ENCODE data around the gene LRRC1. TPM values are rescaled to one million over a fixed set of nuclear protein-coding genes. Genes with fewer than 3 reads are reported as not detected.

The LRRC1 gene
- total and polyA plus RNA-seq, 8 donors = 2.9 to 50.4 (median 12.2) TPM

- intact Hi-C loops (cut with DNase I; ENCODE audit: low total_unique reads) = no loop called here
- Histone ChIP-seq H3K9me3 (no peaks in the 10 kb centered on the region), H3K4me3 (no peak overlapping the region), H3K27me3 (no peaks in the 10 kb centered on the region), H3K36me3 (peaks cover 0 to 29% (median 14%) of the 10 kb centered on the region in 4 donors), H3K27ac (no peak overlapping the region), H3K4me1 (peaks cover 0 to 21% (median 3%) of the 10 kb centered on the region in 4 donors)
- no peak for DNase-seq
- WGBS, 5 donors = 74 to 93% (median 84%) methylated on average over 1 of the region's 1 CpG
- TF ChIP-seq EP300 (IDR thresholded peaks at IDR 0.05) (no peak), POLR2AphosphoS5 (IDR thresholded peaks at IDR 0.05) (no peak), POLR2A (IDR thresholded peaks at IDR 0.05) (no peak)
- TF ChIP-seq, protein P1, sequence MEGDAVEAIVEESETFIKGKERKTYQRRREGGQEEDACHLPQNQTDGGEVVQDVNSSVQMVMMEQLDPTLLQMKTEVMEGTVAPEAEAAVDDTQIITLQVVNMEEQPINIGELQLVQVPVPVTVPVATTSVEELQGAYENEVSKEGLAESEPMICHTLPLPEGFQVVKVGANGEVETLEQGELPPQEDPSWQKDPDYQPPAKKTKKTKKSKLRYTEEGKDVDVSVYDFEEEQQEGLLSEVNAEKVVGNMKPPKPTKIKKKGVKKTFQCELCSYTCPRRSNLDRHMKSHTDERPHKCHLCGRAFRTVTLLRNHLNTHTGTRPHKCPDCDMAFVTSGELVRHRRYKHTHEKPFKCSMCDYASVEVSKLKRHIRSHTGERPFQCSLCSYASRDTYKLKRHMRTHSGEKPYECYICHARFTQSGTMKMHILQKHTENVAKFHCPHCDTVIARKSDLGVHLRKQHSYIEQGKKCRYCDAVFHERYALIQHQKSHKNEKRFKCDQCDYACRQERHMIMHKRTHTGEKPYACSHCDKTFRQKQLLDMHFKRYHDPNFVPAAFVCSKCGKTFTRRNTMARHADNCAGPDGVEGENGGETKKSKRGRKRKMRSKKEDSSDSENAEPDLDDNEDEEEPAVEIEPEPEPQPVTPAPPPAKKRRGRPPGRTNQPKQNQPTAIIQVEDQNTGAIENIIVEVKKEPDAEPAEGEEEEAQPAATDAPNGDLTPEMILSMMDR (IDR thresholded peaks at IDR 0.05) = no peak
Observed at GRCh38 chr6:53913286-53913685, 118.5 kb downstream of the LRRC1 start.

DNA sequence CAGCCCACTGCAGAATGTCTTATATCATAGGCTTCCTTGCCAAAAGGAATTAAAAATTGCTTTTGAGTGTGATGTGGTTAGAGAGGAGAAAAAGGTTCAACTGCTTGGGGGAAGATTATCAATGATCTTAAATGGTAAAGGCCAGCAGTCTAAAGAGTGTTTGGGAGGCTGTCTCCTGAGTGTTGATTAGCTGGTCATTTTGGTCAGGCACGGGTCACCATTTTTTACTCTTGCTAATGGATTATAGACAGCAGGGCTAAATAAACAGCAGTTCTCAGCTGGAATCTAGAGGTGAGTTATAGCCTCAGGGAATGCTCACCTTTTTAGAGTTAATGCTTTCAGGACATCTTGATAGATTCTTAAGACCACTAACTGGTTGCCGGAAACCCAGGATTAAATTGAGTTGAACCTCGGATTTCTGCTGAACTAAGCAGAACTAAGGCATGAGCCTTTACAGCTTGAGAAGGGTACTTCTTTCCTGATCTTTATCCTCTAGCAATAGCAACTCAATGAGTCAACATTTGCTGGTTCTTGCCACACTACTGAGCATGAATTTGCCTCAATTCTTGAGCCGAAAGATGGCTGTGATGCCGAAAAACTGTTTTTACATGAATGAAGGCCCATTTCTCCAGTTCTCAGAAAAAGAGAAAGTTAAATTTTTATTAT lies 120.4 kb downstream of the LRRC1 start:
- Histone ChIP-seq H3K4me3 (no peak overlapping the region), H3K27me3 (no peaks in the 10 kb centered on the region), H3K4me1 (peaks cover 0 to 15% (median 3%) of the 10 kb centered on the region in 4 donors), H3K36me3 (peaks cover 5 to 38% (median 21%) of the 10 kb centered on the region in 4 donors), H3K27ac (no peak overlapping the region), H3K9me3 (no peaks in the 10 kb centered on the region)
- TF ChIP-seq POLR2A (IDR thresholded peaks at IDR 0.05) = no peak
- TF ChIP-seq POLR2AphosphoS5 (IDR thresholded peaks at IDR 0.05) = no peak
- TF ChIP-seq, protein P1 (IDR thresholded peaks at IDR 0.05) = no peak
- no peak for TF ChIP-seq EP300 (IDR thresholded peaks at IDR 0.05)
- no peak for DNase-seq
- WGBS, 5 donors = 82 to 93% (median 91%) methylated on average over 5 of the region's 5 CpGs
- intact Hi-C loops (cut with DNase I; ENCODE audit: low total_unique reads) = no loop called here

DNA sequence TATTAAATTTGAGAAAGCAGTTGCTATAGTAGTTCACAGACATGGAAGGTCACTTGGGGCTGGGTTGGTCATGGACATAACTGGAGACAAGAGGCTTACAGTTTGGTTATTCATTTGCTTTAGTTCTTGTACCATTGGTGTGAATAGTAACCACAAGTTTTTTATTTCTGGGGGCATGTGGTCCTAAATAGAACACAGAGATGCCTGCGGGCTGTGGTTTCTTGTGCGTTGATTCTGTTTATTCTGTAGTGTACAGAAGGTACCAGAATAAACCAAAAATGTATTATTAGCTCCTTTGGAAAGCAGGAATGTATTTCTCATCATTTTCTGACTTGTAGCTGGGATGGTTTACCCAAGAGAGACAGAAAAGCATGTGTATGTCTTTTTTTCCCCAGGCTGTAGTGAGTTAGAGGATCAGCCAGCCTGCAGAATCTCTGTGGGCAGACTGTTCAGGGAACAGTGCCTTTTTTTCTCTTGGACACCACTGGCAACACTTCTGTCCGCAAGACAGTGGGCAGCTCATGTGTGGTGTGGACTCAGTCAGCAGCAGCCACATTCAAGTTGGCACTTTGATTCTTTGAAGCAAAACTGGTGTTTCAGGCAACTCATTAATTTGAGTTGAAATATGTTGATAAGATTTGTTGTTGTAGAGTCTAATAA lies 122.1 kb downstream of the LRRC1 start:
- Histone ChIP-seq H3K4me3 (no peak overlapping the region), H3K27ac (no peak overlapping the region), H3K9me3 (no peaks in the 10 kb centered on the region), H3K36me3 (peaks cover 5 to 56% (median 37%) of the 10 kb centered on the region in 4 donors), H3K27me3 (no peaks in the 10 kb centered on the region), H3K4me1 (peaks cover 0 to 15% (median 3%) of the 10 kb centered on the region in 4 donors)
- WGBS, 5 donors = 79 to 93% (median 89%) methylated on average over 3 of the region's 3 CpGs
- intact Hi-C loops (cut with DNase I; ENCODE audit: low total_unique reads) = no loop called here
- DNase-seq = no peak
- TF ChIP-seq POLR2A (IDR thresholded peaks at IDR 0.05) (no peak), POLR2AphosphoS5 (IDR thresholded peaks at IDR 0.05) (no peak), EP300 (IDR thresholded peaks at IDR 0.05) (no peak)
- TF ChIP-seq, protein P1 (IDR thresholded peaks at IDR 0.05) = no peak

DNA sequence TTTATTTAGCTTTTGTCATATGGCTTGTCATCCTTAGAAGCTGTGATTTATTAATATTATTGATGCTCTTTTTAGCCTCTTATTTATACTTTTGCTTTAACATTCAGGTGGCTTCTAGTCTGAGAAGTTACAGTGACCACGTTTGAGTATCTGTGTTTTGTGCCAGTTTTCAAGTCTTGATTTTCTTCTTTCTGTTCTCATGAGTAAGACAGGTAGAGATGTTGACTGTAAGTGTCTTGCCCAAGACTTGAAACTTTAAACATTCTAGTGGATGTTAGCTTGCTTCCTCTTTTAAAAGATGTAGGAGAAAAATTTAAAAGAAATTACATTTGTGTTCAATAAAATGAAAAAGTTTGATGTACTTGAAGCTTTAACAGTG lies 122.6 kb downstream of the LRRC1 start:
- peaks cover 5 to 61% (median 42%) of the 10 kb centered on the region in 4 donors for H3K36me3 ChIP-seq

More for the DNA sequence above, 122.6 kb downstream of the LRRC1 start:
- Histone ChIP-seq H3K27me3 (no peaks in the 10 kb centered on the region), H3K27ac (no peak overlapping the region), H3K4me3 (no peak overlapping the region), H3K9me3 (no peaks in the 10 kb centered on the region), H3K4me1 (peaks cover 0 to 15% (median 3%) of the 10 kb centered on the region in 4 donors)
- TF ChIP-seq EP300 (IDR thresholded peaks at IDR 0.05) (no peak), POLR2A (IDR thresholded peaks at IDR 0.05) (no peak), POLR2AphosphoS5 (IDR thresholded peaks at IDR 0.05) (no peak)
- TF ChIP-seq, protein P1 (IDR thresholded peaks at IDR 0.05) = no peak
- no peak for DNase-seq
- intact Hi-C loops (cut with DNase I; ENCODE audit: low total_unique reads) = no loop called here
- 13 to 46% (median 23%) methylated on average over 1 of the region's 1 CpG for WGBS, 5 donors
